Activated CD8-positive, alpha-beta memory T cell treated with anti-CD3 and anti-CD28 coated beads, Interleukin-2, amount 50 U/mL, for 1 hour (primary cell): ENCODE measurements around the gene DST.

Experiments
- DNase-seq: peaks from one replicate; pipeline ENCODE4 v3.0.0-alpha.2; 2020; ENCODE audit errors: extremely low read depth

The DST gene

DNA sequence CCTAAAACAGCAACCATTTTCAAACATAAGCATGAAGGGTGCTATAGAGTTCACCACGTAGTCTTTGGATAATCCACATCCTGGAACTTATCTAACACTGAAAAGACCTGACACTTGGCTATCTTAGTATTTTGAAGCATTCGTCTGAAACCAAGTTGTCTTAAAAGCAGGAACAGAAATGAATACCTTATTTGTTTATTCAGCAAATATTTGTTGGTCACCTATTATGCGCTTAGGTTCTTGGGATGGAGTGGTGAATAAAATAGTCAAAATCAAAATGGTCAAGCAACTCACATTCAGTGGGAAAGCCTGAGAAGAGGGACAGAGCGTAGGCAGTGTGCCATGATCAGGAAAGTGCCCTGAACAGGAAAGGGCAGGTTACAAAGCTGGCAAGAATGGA is 206.9 kb downstream of the DST start:
- no peak for DNase-seq

GRCh38 chr6:56435326-56435725 is 207.4 kb downstream of the DST start:
- no peak for DNase-seq

DNA sequence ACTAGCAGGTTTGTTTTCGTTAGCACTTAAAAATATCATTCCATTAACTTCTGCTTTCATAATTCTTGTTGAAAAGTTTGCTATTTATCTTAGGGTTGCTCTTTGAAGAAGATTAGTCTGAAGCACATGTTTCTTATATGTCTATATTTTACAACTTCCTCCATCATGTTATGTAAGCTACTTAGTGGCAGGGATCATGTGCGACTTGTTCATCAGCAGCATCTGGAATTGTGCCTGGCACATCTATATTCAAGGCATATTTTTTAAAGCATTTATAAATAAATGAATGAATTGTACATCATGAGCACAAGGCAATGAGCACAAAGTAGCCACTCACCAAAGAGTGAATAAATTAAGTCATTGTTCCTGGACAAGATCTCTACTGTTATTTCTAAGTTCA is 208.1 kb downstream of the DST start:
- no peak for DNase-seq

DNA sequence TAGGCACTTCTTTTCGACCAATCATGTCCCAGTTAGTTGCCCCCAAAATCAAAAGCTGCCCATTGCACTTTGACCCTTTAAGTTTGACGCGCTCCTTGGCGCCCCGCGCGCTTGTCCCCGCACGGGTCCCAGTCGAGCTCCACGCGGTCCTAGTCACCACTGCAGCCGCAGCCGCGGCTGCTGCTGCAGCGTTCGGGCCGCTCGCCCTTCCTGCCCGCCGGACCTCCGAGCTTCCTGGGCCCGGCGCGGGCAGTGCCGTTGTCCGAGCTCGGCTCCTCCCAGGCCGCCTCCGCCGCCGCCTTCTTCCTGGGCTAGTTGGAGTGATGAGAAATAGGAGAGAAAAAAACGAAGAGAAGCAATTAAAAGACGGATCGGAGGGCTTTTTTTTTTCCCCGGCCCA is 209.6 kb downstream of the DST start:
- no peak for DNase-seq

DNA sequence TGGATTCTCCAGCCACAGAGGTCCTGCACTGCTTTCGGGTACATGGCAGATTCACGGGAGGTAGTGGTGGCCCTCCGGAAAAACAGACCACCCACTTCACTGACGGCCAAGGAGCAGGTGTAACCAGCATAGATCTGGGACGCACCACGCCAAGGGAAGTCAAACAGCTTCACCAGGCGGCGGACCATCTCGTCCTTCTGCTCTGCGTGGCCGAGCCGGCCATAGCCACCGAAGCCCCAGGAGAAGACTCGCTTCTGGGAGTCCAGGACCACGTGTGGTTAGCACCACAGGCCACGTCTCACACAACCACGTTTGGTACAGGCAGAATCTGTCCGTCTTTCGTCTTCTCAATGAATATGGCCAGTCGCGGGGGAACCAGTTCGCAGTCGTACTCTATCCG is 210.5 kb downstream of the DST start:
- no peak for DNase-seq

- DNase-seq, result no peak
Observed at GRCh38 chr6:56430629-56431600, 211.8 kb downstream of the DST start.

GRCh38 chr6:56424542-56425083 is 218.1 kb downstream of the DST start:
- DNase-seq, result no peak

- DNase-seq, result no peak
Observed at GRCh38 chr6:56424064-56424463, 218.6 kb downstream of the DST start.

DNA sequence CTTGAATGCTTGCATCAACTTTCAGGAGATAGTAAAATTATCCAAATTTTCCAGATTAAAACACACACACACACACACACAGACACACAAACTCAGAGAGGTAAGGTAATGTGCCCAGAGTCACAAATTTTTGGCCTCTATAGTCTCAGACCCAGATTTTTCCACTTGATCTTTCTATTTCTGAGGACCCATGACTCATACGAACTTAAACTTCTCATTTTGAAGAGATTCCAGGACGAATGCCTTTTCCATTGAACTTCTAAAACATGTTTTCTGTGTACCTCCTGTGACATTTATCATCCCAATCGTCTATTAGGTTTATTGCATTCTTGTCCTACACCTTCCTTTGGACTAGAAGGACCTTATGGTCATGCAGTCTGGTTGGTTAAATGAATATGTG is 222.4 kb downstream of the DST start:
- DNase-seq, result no peak

DNA sequence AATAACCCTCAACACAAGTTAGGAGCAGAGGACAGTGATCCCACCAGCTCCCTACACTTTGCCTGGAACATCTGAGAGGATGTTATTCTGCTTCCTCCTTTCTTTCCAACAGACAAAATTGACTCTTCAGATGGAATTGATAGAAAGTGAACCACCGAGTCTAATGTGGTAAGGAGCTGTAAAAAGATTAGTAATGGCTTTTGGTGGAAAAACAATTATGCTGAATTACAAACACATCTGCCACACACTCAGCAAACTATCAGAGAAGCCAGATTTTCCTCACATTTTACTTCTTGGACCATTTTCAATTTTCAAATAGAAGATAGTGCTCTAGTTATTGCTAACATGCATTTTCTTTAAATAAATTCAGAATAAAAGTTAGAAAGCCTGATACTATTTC is 223.5 kb downstream of the DST start:
- DNase-seq, result no peak

DNA sequence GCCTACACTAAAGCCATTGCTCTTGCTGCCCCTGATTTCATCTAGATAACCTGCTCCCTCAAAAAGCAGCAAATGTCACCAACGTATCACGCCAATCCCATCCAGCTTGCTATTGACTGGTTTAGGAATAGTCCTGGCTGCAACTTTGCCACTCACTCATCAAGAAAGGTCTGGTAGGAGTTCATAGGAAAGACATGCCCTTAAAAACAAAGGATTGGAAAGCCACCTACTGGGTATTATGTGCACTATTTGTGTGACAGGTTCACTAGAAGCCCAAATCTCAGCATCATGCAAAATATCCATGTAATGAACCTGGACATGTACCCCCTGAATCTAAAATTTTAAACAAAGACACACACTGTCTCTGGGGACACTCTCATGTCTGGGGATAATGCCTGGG is 224.9 kb downstream of the DST start:
- DNase-seq, result no peak

DNA sequence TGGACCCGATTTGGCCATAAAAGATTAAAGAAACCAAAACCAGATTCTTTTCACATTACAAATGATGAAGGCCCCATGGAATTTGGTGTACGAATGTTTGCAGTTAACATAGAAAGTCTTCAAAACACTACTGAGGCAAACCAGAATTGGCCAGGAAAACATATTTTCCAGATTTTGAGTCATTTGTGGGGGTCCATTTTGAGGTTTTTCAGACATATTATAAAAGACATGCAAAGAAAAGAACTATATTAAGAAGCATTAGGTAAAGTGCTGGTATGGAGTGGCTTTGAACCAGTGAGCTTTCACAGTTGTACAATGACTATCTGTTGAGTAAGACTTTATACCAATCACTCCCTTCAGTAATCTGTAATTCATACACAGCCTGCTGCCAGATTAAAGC is 226.4 kb downstream of the DST start:
- no peak for DNase-seq

- no peak for DNase-seq
Observed at GRCh38 chr6:56408976-56409375, 233.7 kb downstream of the DST start.
